HFFc6 (cell line): Measurements from ENCODE around the gene NCAPH2. TPM values are rescaled to one million over a fixed set of nuclear protein-coding genes. Genes with fewer than 3 reads are reported as not detected.

ENCODE experiments used
- DNase-seq: peaks from one replicate; pipeline ENCODE4 v3.0.0-alpha.2; 2018
- H3K27ac Mint-ChIP-seq: 2 replicates; pipeline ENCODE4 v1.8.0; 2020; ENCODE audit warnings: mild to moderate bottlenecking, mixed read lengths
- H3K27me3 Mint-ChIP-seq: 2 replicates; pipeline ENCODE4 v1.8.0; 2021; ENCODE audit warnings: mild to moderate bottlenecking, moderate library complexity, mixed read lengths; ENCODE audit not compliant: insufficient read depth
- H3K36me3 Mint-ChIP-seq: 2 replicates; pipeline ENCODE4 v1.8.0; 2021; ENCODE audit warnings: low read depth, mixed read lengths
- H3K4me1 Mint-ChIP-seq: 2 replicates; pipeline ENCODE4 v1.8.0; 2020; ENCODE audit warnings: low read depth, mixed read lengths
- H3K4me3 Mint-ChIP-seq: 2 replicates; pipeline ENCODE4 v1.8.0; 2020; ENCODE audit warnings: mild to moderate bottlenecking, moderate library complexity, mixed read lengths
- H3K9me3 Mint-ChIP-seq: 2 replicates; pipeline ENCODE4 v1.8.0; 2020; ENCODE audit warnings: mild to moderate bottlenecking, mixed read lengths
- CTCF ChIP-seq: fragments of 200-600 bp; sonication (generic); IDR thresholded peaks from 2 replicates; pipeline ENCODE4 v1.5.0; 2021; ENCODE audit warnings: antibody characterized with exemption, mild to moderate bottlenecking
- total RNA-seq, 6 experiments: library from RNA; stranded (reverse); fragmentation: NEBNext Ultra II Directional; extraction: Animal tissue kit (Norgen Biotek cat#: 25700); gene quantifications; 2 replicates in 1 of 6; 3 replicates in 5 of 6; pipeline ENCODE4 v1.2.3, GENCODE V29; 2021

NCAPH2 gene
- total RNA-seq, 6 experiments from 2014 or later = 31.7 to 54.1 (median 50.0) TPM

GRCh38 chr22:50502628-50503474, 5.2 kb upstream of the NCAPH2 start:
- Mint-ChIP-seq H3K4me1 (peaks cover 6% of the 10 kb centered on the region; the same call in 1 of the 2 replicates), H3K36me3 (no peaks in the 10 kb centered on the region), H3K27ac (no peak overlapping the region), H3K9me3 (no peaks in the 10 kb centered on the region), H3K4me3 (no peak overlapping the region), H3K27me3 (peaks cover under 1% of the 10 kb centered on the region; the same call in 1 of the 2 replicates)
- DNase-seq = no peak
- no peak for TF ChIP-seq CTCF

GRCh38 chr22:50503475-50504145, 4.4 kb upstream of the NCAPH2 start:
- H3K4me1 Mint-ChIP-seq = peaks cover 3% of the 10 kb centered on the region; the same call in 1 of the 2 replicates
- DNase-seq = no peak
- H3K27ac Mint-ChIP-seq = no peak overlapping the region
- H3K27me3 Mint-ChIP-seq = no peaks in the 10 kb centered on the region
- H3K36me3 Mint-ChIP-seq = no peaks in the 10 kb centered on the region
- no peaks in the 10 kb centered on the region for H3K9me3 Mint-ChIP-seq
- no peak overlapping the region for H3K4me3 Mint-ChIP-seq
- peak; percentile 36 for TF ChIP-seq CTCF

GRCh38 chr22:50504369-50505211, 3.4 kb upstream of the NCAPH2 start:
- DNase-seq = no peak
- no peak overlapping the region for H3K4me3 Mint-ChIP-seq
- peaks cover 9% of the 10 kb centered on the region for H3K4me1 Mint-ChIP-seq
- no peaks in the 10 kb centered on the region for H3K36me3 Mint-ChIP-seq
- TF ChIP-seq CTCF = no peak
- H3K27ac Mint-ChIP-seq = no peak overlapping the region
- no peaks in the 10 kb centered on the region for H3K9me3 Mint-ChIP-seq
- H3K27me3 Mint-ChIP-seq = no peaks in the 10 kb centered on the region

- no peaks in the 10 kb centered on the region for H3K9me3 Mint-ChIP-seq
- peaks cover 12% of the 10 kb centered on the region for H3K4me1 Mint-ChIP-seq
- no peak overlapping the region for H3K27ac Mint-ChIP-seq
- H3K4me3 Mint-ChIP-seq = no peak overlapping the region
- TF ChIP-seq CTCF = no peak
- DNase-seq = no peak
- H3K27me3 Mint-ChIP-seq = no peaks in the 10 kb centered on the region
- H3K36me3 Mint-ChIP-seq = no peaks in the 10 kb centered on the region
Measured at GRCh38 chr22:50505276-50505775, 2.7 kb upstream of the NCAPH2 start.
